Femur (tissue), 1 donor: ENCODE data around the gene TIMM10.

Source experiments
- DNase-seq: peaks from one replicate; pipeline ENCODE4 v3.0.0-alpha.2; 2017

The TIMM10 gene

DNA sequence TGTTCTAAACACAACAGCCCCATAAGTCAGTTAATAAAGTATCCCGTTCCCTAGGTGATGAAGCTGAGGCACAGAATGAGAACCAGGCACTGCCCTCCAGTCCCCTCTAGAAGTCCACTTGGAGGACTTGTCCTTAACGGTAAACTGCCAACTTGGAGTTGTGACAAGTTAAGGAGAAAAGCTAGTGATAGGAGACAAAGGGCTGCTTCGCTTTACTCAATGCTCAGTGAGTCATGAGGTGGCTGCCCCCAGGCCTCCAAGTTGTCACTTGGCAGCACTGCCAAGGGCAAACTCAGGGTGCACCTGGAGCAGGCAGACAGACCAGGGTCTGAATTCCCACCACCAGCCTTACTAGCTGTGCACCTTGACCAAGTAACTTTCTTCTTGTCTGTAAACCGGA is 28.6 kb downstream of the TIMM10 start:
- DNase-seq = no peak

DNA sequence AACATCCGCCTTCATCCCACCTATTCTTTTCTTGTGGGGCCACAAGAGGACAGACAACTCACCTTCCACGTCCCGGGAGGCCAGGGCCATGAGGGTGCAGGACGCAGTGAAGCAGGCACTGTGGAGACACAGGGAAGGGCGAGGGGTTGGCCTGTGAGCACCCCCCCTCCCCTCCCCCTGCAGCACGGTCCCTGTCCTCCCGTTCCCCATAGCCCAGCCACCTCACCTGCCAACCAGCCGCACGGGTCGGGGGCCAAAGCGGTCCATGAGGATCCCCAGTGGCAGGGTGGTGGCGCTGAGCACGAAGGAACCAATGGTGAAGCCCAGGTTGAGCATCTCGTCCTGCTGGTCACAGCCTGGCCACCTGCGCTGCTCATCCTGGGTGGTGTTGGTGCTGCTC is 29.6 kb downstream of the TIMM10 start:
- no peak for DNase-seq

DNA sequence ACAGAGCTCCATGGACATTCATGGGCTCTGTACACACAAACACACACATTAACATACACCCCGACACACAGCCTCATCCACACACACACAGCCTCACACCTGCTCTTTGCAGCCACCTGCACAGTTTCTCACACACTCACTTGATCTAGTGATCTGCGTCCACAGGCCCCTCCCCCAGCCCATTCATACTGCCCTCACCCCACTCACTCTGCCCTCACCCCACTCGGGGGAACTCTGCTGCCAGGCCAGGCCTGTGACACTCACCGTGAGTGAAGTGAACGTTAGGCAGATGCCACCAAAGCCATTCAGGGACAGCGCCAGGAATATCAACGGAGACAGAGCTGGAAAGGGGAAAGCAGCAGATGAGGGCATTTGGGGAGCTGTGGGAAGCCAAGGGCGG is 30.0 kb downstream of the TIMM10 start:
- no peak for DNase-seq

DNA sequence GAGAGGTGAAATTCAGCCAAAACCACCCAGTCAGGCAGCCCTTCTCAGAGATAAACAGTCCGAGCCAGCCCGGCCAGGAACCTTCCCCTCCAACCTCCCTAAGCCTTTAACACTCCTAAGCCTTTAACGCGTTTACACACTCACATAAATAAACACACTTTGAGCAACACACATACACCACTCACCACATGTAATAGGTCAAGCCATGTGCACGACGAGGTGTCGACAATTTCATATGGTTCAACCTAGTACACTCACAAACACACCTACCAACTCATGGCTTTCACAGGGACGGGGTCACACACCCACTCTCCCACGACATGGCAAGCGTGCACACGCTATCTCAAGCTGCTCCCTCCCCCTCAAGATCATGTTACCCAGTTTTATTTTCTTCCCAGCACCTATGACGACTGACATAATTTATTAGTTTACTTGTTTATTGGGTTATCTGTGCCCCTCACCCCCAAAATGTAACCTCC is 30.5 kb downstream of the TIMM10 start:
- DNase-seq = no peak

DNA sequence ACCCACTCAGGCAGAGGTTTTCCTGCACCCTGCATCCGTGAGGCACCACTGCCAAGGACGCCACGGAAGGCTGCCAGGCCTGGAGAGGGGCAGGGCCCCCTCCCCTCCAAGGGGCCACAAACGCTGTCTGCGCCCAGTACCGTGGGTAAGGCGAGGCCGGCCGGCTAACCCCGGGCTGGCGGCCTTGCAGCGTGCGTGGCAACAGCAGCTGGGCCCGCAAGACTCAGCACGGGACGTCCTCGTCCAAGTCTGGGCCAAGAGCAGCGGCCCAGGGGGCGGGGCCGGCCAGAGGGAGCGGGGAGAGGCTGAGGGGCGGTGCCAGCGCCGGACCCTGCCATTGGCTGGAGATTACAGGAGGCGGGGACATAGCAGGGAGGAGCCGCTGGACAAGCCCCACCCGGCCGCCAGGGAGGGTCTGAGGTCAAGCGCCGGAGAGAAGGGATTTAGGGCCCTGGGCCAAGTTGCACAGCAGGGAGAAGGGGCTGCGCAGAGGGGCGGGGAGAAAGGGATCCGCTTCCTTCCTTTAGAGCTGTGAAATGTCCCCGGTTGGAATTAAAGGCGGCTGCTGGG is 31.1 kb downstream of the TIMM10 start:
- DNase-seq = peak; percentile 96

DNA sequence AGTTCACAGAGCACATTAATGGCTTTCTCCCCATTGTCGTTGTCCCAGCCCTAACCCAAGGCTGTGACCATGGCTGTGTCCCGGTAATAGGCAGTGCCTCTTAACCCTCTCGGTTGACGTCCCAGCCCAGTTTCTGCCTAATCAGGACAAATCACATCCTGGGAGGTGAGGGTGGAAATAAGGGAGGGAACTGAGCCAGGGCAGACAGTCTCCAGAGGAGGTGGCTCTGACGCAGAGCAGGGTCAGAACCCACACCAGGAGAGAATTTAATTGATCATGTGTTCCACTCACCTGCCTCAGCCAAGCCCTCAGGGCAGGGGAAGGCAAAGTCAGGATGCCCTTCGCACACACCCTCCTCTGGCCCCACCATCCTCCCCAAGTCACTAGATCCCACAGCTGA is 32.0 kb downstream of the TIMM10 start:
- no peak for DNase-seq

DNA sequence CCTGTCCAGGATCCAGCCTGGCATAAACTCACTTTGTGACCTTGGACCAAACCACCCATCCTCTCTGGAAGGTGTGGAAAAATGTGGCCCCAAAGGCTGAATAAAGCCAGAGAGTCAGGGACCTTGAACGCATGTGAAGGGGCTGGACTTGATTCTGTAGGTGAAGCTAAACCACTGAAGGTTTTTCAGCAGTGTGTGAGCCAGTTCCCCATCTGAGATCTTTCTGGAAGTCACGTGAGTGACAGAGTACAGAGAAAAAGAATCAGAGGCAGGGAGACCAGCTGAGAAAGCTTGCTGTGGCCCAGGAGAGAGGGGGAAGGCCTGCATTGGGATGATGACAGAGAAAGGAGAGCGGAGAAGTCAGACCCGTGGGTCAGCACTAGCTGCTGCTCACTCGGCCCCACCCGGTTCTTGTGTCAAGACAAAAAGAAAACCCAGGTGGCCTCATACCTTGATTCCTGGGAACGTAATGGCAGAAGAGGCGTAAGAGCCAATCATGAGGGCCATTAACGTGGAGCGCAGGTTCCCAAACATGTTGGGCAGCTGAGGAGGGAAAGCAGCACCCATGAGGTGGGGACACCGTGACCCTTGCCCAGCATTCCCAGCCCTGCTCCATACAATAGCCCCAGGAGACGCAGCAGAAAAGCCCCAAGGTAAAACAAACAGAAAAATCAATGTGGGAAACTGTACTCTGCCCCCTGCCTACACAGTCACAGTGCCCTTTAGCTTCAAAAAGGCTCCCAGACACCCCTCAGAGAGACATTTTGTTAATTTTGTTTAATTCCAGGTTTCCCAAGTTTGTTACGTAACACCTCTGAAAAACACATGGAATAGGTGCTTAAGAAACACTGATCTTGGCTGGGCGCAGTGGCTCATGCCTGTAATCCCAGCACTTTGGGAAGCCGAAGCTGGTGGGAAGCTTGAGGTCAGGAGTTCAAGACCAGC is 33.0 kb downstream of the TIMM10 start:
- no peak for DNase-seq

DNA sequence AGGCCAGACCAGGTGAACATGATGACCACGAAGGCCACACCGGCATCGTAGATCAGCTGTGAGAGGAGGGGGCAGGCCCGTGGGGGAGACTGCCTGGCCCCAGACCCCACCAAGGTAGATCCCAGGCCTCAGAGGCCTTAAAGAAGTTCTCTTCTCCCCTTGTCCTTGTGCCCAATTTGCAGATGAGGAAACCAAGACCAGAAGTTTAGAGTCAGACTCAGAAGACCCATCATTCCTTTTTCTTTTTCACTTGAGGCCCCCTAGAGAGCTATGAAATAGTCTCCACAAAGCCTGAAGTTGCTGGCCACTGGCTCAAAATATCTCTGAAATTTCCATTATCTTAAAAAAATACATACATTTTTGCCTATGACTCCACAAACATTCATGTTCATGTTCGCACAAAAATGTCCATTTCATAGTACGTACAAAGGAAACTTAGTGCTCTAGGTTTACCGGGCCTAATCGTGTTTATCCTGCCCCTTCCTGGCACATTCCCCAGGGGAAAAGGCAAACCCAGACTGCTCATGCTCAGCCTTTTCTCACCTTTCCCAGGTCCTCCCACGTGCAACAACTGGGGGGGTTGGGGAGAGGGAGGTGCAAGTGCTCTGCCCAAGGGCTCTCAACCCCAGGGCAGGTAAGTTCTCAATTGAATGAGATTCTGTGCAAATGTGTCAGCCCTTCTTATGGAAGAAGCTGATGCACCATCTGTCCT is 34.3 kb downstream of the TIMM10 start:
- no peak for DNase-seq

DNA sequence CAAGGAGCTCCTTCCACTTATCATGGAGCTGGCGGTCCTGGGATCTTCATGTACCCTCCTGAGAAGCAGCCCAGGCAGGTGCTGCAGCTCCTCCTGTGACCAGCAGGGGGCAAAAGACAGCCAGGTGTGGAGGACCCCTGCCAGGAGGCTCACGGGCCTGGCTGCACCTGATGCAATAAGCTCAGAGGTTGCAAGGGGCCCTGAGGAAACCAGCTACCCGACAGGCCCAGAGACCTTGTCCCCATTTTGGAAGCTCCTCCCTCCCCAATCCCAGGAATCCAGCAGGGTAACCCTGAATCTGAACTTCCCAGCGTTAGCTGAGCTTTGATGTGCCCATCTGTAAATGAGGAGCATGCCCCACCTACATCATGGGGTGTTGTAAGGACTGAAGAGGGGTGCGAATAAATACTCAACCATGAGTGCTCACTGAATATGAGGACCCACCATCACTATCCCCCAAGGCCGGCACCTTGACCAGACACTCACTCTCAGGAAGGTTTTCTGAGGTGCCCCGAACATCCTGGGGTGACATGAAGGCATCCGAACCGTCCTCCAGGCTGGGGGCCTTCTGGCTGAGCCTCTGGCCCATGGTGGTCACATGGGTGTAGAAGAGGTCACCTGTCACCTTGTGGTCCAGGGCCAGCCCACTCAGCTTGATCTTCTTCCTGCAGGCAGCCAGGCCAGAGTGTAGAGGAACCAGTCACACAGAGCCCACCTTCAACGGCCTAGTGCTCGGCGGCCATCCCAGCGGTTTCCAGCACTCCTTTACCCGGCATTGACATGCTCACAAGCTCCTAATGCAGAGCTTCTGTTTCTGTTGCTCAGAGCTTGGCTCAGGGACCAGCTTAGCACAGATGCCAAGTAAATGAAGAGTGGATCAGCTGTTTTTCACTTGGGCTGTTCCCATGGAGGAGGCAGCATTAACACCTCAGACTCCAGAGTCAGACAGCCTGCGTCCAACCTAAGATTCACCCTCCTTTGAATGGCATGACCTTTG is 36.7 kb downstream of the TIMM10 start:
- no peak for DNase-seq

DNA sequence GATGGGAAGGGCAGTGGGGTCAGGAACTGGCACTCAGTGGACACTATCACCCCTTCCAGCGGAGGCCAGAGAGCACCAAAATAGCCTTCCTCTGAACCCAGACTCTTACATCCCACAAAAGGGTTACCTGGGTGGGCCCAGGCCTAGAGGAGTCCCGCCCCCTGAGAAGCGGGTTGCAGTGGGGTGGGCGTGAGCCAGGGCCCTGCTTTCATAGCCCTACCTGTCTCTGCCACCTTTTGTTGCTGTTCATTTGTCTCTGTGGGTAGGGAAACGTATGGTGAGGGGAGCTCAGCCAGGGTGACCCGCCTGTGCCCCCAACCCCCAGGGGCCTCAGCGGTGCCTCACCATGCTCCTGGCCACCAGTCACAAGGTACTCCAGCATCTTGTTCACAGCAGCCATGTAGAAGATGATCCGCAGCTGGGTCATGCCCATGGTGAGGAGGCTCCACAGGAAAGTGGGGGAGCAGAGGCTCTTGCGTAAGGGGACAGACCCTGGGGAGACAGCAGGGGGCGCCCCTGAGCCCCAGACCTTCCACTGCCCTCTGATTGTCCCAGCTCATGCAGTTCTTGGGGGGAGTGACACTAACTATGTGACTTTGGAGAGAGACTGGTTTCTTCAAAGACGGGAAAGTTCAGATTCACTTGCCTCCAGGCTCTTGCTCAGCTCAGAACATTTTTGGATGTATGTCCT is 39.0 kb downstream of the TIMM10 start:
- no peak for DNase-seq

DNA sequence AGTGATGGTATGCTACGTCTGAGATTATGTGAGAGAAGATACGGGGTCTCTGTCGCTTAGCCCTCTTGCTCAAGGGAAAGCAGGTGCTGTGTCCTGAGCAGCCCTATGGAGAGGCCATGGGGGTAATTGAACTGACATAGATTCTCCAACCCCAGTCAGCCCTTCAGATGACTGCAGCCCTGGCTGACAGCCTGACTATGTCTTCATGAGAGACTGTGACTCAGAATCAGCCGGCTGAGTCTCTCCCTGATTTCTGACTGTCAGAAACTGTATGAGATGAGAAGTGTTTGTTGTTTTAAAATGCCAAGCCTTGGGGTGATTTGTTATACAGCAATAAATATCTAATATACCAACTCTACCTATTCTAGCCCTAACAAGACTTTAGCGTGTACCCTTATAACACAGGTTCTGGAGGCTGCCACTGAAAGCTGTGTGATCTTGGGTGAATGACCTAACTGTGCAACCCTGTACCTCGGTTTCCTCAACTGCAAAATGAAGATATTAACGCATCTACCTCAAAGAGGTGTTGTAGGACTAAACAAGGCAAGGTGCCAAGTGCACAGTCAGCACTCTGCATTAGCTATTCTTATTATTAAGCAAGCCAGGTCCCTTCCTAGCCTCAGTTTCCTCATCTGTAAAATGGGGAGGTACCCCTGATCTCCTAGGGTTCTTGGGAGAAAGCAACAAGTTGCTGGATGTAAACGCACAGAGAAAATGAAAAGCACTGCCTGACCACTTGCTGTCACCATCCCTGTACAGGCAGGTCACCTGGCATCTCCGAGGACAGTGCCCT is 39.9 kb downstream of the TIMM10 start:
- DNase-seq = no peak

DNA sequence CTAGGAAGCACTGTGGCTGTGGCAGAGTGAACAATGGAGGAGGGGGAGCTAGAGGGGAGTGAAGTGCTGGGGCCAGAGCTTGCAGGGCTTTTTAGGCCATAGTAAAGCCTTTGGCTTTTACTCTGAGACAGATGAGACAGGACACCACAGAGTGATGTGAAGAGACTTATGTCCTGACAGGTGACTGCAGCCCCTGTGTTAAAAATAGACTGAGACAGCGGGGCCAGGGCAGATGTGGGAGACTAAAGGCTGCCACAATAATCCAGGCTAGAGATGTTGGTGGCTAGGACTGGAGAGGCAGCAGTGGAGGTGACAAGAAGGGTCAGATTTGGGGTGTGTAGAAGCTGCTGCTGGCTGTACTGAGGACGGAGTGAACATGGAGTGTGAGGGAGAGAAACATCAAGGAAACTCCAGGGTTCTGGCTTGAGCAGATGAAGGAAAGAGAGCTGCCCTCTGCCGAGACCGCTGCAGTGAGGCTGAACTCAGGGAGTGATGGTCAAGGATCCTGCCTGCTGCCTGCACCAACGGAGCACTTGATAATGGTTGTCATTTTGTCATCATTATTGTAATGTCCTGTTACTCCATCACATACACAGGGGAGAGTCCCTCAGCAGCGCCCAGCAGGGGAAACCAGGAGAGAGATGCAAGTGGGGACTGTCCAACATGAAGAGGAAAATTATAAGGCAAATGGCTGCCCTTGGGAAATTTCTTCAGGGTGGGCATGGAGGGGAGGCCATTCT is 42.5 kb downstream of the TIMM10 start:
- no peak for DNase-seq

DNA sequence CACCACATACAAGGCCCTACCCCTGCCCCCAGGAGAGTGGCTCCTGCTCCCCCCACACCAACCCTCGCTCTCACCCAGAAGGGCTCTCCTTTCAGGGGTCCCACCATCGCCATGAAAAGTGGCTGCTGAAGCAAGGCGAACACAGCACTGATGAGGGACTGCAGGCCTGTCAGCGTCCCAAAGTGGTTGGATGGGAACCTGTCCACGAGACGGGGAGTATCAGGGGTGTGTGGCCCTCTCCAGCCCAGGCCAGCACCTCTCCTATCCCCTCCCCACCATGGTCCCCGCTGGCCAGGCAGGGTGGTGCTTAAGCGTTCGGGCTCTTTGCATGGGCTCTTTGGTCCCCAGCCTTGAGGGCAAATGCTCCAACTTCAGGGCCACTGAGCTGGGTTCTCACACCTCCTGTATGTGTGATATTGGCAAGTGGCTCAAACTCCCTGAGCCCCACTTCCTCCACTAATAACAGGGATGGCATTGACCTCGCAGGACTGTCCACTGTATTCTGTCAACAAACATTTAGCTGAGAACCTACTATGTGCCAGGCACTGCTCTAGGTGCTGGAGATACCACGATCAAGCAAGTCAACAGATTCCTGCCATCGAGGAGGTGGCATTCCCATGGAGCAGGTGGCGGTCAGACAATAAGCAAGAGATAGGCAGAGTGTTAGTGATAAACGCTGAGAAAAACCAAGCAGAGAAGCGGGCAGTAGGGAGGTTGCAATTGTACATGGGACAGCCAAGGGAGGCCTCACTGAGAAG is 43.4 kb downstream of the TIMM10 start:
- no peak for DNase-seq

DNA sequence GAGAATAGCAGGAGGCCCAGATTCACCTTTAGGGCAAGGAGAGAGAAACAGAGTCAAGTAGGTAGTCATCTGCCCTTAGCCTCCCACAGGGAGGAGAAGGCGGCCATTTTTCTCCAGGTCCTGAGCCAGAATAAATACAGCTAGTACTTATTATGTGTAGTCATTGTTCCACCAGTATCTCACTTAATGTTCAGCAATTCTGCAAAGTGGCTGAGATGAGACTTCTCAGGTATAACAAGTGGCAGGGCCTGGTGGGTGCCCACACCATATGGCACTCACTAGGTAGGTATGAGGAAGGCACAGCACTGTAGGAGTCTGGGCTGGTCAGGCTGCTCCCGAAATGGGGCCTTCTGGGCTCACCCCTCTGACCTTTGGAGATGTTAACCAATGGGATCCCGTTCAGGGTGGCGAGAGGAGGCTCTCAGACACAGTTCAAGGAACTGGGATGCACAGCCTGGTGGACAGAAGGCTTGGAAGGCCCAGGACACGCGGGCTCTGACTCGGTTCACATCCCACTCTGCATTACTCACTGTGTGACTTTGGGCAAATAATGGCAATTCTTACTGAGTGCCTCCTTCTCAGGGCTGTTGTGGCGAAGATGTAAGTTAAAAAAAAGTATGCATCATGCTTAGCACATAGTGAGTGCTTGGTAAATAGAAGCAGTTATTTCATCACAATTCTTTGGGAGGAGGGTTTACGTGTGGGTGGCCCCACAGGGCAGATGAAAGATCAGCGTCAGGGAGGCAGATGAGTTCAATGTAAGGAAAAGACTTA is 45.1 kb downstream of the TIMM10 start:
- no peak for DNase-seq

DNA sequence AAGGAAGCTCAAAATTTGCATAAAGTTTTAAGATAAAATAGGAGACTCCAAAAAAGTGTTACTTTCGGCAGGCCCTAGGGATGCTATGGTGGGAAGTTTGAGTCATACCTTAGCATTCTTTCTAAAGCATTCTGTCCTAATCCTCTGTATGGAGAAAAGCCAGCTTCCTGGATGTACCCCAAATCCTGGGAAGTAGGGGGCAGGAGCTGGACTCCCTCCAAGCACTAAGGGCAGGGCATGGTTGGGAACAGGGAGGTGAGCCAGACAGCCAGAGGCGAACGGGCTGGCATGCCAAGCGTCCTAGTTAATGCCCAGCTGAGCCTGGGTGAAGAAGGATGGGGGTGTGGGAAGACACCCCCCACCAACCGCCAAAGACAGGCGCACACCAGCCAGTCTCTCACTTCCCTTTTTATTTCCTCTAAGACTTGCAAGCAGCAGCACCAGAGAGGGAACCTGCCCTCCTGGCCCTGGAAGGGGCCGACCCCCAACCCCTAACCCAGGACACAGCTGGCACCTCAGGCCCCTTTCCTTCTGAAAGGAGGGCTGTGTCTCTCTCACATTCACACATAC is 46.3 kb downstream of the TIMM10 start:
- DNase-seq = no peak

DNA sequence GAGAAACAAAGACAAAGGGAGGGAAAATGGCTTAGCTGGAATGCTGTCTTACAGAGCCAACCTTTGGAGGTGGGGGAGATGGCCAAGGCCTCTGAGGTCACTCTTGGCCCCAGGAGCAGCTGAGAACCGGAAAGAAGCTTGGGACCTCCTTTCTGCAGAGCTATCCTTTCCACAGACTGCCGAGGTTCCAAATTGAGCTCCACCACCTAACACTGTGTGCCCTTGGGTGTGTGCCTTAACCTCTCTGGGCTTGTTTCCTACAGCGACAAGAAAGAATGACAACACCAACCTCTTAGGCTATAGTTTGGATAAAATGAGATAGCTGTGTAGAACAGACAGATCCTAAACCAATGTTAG is 47.0 kb downstream of the TIMM10 start:
- DNase-seq = no peak

DNA sequence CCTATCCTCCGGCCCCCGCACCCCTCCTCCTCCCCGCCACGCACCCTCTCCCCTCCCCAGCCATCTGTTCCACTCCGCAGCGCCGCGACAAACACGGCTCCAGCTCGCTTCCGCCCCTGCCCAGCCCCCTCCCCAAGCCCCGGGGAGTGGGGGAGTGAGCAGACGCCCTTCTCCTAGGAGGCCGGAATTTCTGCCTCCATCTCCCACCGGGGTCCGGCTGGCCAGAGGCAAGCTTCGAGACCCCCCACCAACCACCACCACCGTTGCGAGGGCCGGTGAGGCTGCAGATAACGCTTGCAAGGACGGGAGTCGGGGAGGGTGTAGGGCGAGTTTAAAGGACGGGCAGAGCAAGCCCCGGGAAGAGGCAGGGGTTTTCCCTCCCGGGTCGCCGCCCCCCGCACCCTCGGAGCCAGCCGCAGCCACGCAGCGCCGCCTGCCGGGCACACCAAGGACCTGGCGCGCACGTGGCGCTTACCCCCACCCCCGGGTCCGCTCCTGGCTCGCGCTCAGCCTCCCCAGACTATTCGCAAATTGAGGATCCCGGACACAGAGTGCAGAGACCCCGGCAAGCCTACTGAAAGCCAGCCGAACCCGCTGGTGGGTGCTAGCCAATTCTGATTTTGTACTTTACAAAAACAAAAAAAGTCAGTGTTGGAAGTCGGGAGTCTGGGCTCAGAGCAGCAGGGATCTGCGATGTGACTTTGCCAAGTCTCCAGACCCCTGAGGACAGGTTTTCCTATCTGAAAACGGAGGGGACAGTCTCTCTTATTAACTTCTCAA is 47.6 kb downstream of the TIMM10 start:
- DNase-seq = peak; percentile 78
